GM19240 (cell line): Measurements from ENCODE around the gene TMEM198.

ENCODE experiments used
- DNase-seq: peaks from one replicate; pipeline ENCODE4 v3.0.0; 2011; ENCODE audit warnings: low spot score; ENCODE audit not compliant: insufficient read length

Gene TMEM198

GRCh38 chr2:219544567-219544966 lies 739 bp downstream of the TMEM198 start:
- DNase-seq, result no peak

GRCh38 chr2:219545295-219545942 lies 1.6 kb downstream of the TMEM198 start:
- DNase-seq, result no peak

GRCh38 chr2:219545943-219546352 lies 2.1 kb downstream of the TMEM198 start:
- no peak for DNase-seq

GRCh38 chr2:219547621-219548020 lies 3.8 kb downstream of the TMEM198 start:
- no peak for DNase-seq

GRCh38 chr2:219548990-219549389 lies 5.2 kb downstream of the TMEM198 start:
- DNase-seq, result no peak

- DNase-seq, result no peak
These were observed 5.8 kb downstream of the TMEM198 start for GRCh38 chr2:219549619-219550018.

- DNase-seq, result no peak
These were observed 7.9 kb downstream of the TMEM198 start for GRCh38 chr2:219551441-219552381.

- DNase-seq, result peak; percentile 69
These were observed 8.7 kb downstream of the TMEM198 start for GRCh38 chr2:219552382-219553167.

- DNase-seq, result no peak
These were observed 9.3 kb downstream of the TMEM198 start for GRCh38 chr2:219553168-219553417.

- no peak for DNase-seq
These were observed 9.7 kb downstream of the TMEM198 start for GRCh38 chr2:219553463-219553963.

GRCh38 chr2:219554350-219554749 lies 10.5 kb downstream of the TMEM198 start:
- no peak for DNase-seq

GRCh38 chr2:219555956-219556355 lies 12.1 kb downstream of the TMEM198 start:
- no peak for DNase-seq

- DNase-seq, result no peak
These were observed 12.6 kb downstream of the TMEM198 start for GRCh38 chr2:219556413-219556812.

GRCh38 chr2:219557320-219557719 lies 13.5 kb downstream of the TMEM198 start:
- DNase-seq, result no peak

GRCh38 chr2:219557791-219558785 lies 14.3 kb downstream of the TMEM198 start:
- DNase-seq, result no peak

- DNase-seq, result no peak
These were observed 15.5 kb downstream of the TMEM198 start for GRCh38 chr2:219559156-219559915.

GRCh38 chr2:219560037-219560892 lies 16.4 kb downstream of the TMEM198 start:
- DNase-seq, result peak; percentile 55

GRCh38 chr2:219560893-219561178 lies 17.0 kb downstream of the TMEM198 start:
- no peak for DNase-seq
